ENCODE results near the gene TMEM266.

TMEM266 gene

GRCh38 chr15:76251717-76252116 is 191.9 kb downstream of the TMEM266 start:
- no peak for DNase-seq (ENCODE audit: low read depth)

GRCh38 chr15:76252249-76252648 is 192.5 kb downstream of the TMEM266 start:
- DNase-seq (ENCODE audit: low read depth): no peak

GRCh38 chr15:76253691-76254473 is 194.1 kb downstream of the TMEM266 start:
- DNase-seq (ENCODE audit: low read depth): no peak
